GM18498 (cell line): ENCODE data around the gene SH3PXD2A.
A peak's percentile ranks its signal among the peaks of the same experiment; 100 is the strongest.

Source experiments
- ATAC-seq: cut with Tn5 transposase; IDR thresholded peaks from one replicate; pipeline ENCODE4 v1.9.1; 2021; ENCODE audit warnings: mild to moderate bottlenecking, moderate library complexity; ENCODE audit not compliant: unreplicated experiment

Gene SH3PXD2A

DNA sequence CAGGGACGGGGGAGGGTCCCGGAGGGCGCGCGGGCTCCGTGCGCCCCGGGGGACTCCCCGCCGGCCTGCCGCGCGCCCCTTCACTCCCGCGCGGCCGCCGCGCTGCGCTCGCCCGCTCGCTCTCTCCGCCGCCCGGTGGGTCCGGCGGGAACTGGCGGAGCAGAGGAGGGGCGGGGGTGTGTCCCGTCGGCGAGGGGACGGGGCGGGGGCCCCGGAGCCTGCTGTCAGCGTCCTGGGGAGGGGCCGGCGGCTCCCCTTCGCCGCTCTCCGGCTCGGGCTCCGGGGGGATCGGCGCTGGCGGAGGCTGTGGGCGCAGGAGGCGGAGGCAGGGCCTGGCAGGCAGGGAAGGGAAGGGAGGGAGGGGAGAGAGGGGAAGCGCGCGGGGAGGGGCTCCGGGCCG is at the start of gene SH3PXD2A:
SH3PXD2A (minus strand) TSS at position 153 of the 400 bp plus-strand sequence. CDS start 310 bp downstream, outside the sequence.
- no peak for ATAC-seq

DNA sequence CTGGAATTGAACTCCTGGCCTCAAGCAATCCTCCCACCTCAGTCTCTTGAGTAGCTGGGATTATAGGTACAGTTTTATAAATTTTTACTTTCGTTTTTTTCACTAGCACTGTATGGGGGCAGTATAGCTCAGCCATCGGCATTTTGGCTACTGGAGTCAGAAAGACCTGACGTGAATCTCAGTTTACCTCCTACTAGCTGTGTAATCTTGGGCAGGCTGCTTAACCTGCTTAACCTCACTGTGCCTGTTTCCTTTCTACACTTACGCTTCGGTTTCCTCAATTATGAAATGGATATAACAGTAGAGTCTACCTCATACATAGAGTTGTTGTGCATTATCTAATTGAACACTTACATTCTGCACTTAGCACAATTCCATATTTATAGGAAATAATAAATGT is 45.9 kb upstream of the SH3PXD2A start:
- ATAC-seq, result no peak

- ATAC-seq, result no peak
These were observed 43.9 kb upstream of the SH3PXD2A start for GRCh38 chr10:103899312-103899711.

GRCh38 chr10:103897241-103897774 is 41.9 kb upstream of the SH3PXD2A start:
- ATAC-seq, result no peak

DNA sequence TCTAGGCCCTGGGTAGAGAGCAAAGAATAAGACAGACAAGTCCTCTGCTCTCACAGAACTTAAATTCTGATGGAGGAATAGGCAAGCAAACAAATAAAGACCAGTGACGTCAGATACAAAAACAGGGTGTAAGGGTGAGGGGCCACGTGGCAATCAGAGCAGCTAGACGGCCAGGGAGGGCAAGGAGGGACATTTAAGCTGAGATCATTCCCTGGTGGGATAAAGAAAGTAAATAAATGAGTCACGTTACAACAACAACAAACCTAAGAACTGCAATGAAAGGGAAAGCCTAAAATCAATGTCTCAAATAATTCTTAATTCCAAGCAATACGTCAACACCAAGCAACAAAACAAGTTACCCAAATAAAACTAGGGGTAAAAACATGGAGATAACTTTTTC is 40.8 kb upstream of the SH3PXD2A start:
- ATAC-seq, result no peak

DNA sequence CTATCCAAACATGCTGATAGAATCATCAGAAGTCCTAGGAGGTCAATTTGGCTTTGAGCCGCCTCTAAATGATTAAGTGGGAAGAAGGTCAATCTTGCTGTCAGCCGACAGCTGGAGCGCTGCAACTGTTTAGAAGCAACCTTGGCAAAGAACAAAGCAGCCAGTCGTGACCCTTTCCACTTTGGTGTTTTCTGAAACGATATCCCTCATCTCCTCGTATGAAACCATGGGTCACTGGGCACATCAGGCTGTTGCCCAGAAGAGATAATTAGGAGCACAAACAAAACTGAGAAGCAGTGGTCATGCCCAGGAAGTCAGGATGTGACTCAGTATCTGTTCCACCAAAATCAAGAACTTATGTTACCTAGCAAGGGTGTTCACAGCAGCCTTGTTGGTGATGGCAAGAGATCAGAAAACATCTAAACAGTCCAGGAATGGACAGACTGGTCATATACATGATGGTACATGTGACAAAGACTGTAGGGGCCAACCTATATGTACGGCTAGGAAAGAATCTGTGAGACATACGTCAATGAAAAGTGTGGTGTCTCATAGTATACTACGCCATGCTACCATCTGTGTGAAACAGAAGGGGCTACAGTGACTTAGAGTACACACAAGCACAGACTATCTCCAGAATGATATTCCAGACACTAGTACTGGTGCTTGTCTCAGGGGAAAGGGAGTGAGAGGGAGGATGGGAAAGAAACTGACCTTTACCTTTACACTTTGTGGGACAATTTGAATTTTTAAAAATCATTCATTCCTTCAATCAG is 40.2 kb upstream of the SH3PXD2A start:
- no peak for ATAC-seq

DNA sequence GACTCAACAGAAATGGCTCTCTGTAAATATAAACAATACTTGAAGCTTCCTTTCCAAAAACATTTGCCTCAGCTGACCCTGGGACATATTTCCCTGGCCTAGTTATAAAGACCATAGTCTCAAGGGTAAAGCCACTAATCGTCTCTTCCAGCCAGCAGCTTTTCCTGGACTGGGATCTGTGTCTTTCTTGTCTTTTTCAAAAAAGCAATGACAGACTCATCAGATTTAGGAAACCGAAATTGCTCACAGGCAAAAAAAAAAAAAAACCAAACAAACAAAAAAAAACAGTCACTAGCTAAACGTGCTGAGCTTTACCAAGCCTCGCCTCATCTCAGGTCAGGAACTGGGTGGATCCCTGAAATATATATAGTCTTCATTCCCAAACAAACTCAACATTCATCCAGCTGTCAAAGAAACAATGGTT is 39.1 kb upstream of the SH3PXD2A start:
- no peak for ATAC-seq

GRCh38 chr10:103893817-103894216 is 38.4 kb upstream of the SH3PXD2A start:
- no peak for ATAC-seq

DNA sequence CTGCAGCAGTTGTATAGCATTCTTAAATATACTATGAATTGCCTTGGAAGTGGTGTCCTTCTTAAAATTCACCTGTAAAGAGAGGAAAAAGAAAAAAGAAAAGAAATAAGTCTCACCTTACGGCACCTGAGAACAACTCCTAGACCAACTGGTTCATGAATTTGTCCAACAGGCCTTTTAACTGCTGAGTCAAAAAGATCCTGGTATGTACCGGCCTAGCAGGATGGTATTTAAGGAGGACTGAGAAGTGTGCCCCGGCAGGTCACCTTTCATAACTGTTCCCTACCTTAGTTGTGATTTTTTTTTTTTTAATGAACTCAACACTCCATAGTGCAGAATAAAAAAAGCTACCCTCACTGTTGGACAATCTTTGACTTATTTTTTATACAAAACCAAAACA is 36.8 kb upstream of the SH3PXD2A start:
- ATAC-seq, result no peak

- ATAC-seq, result no peak
These were observed 35.3 kb upstream of the SH3PXD2A start for GRCh38 chr10:103890688-103891087.

- no peak for ATAC-seq
These were observed 34.9 kb upstream of the SH3PXD2A start for GRCh38 chr10:103890194-103890658.

GRCh38 chr10:103889121-103889720 is 33.8 kb upstream of the SH3PXD2A start:
- no peak for ATAC-seq

DNA sequence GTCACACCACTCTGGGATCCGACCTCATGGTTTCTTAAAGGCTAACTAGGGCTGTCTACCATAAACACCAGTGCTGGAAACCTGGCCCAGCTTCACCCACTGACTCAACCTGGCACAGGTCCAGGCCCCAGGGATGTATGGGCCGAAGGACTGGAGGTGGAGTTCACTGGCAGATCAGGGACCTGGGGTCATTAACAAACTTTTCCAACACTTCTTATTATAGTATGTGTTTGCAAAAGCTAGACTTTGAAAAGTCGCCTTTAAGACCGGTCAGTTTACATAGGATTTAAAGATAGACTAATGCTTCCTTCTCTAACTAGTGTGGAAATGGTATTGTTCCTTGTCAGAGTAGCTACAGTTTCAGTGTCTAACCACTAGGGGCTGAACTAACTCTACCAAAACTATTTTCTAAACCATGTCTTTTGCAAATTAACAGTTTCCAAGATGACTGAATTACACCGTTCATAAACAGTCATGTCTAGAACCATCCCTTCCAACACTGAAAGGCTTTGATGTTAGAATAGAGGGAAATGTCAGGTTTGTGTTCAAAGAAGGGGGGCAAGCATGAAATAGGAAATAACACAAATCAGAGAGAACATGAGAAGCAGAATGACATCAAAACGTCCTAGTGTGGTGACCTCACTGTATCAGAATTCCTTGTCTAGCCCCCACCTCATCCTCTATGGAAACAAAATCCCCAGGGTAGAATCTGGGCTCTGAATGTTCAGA is 32.9 kb upstream of the SH3PXD2A start:
- ATAC-seq, result peak; percentile 61

GRCh38 chr10:103885617-103886016 is 30.2 kb upstream of the SH3PXD2A start:
- ATAC-seq, result no peak

DNA sequence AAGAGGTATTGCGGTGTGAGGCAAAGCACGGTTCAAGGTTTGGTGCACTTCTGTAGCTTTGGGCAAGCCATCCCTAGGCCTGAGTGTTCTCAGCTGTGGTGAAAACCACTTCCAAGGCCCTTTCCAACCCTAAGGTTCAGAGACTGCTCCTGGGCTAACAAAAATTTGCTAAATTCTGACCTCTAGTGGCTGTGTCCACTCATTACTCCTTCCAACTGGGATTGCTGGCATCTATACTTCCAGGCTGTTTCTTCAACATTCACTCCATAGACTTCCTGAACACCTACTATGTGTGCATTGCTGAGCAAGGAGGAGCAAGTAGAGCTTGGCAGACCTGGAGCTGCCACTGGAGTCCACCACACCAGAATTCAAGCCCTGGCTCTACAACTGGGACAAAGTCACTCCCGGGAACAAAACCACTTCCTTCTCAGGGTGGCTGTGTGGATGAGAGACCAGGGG is 29.3 kb upstream of the SH3PXD2A start:
- ATAC-seq, result no peak

- no peak for ATAC-seq
These were observed 27.1 kb upstream of the SH3PXD2A start for GRCh38 chr10:103882285-103883007.

- ATAC-seq, result no peak
These were observed 26.3 kb upstream of the SH3PXD2A start for GRCh38 chr10:103881416-103882284.

DNA sequence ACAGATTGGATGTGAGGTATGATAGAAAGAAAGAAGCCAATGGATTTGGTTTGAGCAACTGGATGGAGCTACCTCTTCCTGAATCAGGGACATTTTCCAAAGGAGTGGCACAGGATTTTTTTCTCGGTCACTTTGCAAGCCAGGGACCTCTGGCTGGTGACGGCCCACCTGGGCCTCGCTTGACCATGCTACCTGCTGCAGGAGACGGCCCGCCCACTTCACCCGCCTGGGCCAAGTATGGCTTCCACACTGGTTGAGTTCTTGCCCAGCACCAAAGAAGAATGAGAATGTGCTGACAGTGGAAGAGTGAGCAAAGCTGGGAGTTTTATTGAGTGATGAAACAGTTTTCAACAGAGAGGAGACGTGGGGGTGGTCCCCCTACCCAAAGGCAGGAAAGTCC is 24.5 kb upstream of the SH3PXD2A start:
- no peak for ATAC-seq

- no peak for ATAC-seq
These were observed 24.0 kb upstream of the SH3PXD2A start for GRCh38 chr10:103879409-103879808.

- ATAC-seq, result no peak
These were observed 22.5 kb upstream of the SH3PXD2A start for GRCh38 chr10:103877861-103878260.
